MCF 10A (cell line): ENCODE results near the gene SLC50A1. TPM values are rescaled to one million over a fixed set of nuclear protein-coding genes. Genes with fewer than 3 reads are reported as not detected.
A peak's percentile ranks its signal among the peaks of the same experiment; 100 is the strongest.

Experiments used
- BruUV-seq: library from RNA; stranded (reverse); fragments of 400-500 nt; replicated peaks from 2 replicates; lab custom pipeline; 2021; lab: Mats Ljungman, UMichigan
- CTCF ChIA-PET: fragments of 300-600 bp; sonication (Branson Sonifier 250); formaldehyde crosslinking; extraction: SDS; loops from one replicate; lab custom pipeline; 2021; ENCODE audit warnings: antibody characterized with exemption, inconsistent platforms; lab: Yijun Ruan, JAX
- POLR2A ChIA-PET: fragments of 300-600, 350-650 bp; sonication (Branson Sonifier 250); formaldehyde crosslinking; extraction: SDS; loops from one replicate; lab custom pipeline; 2020; ENCODE audit warnings: antibody characterized with exemption, inconsistent platforms; lab: Yijun Ruan, JAX
- DNase-seq: peaks from one replicate; pipeline ENCODE4 v3.0.0-alpha.2; 2018; ENCODE audit not compliant: unreplicated experiment
- H3K27ac Mint-ChIP-seq: one replicate; pipeline ENCODE4 v1.8.0; 2022; ENCODE audit warnings: mild to moderate bottlenecking, low read depth, mixed read lengths; ENCODE audit not compliant: unreplicated experiment
- H3K27me3 Mint-ChIP-seq: one replicate; pipeline ENCODE4 v1.8.0; 2022; ENCODE audit warnings: mixed read lengths; ENCODE audit not compliant: insufficient read depth, unreplicated experiment
- H3K36me3 Mint-ChIP-seq: one replicate; pipeline ENCODE4 v1.8.0; 2022; ENCODE audit warnings: mild to moderate bottlenecking, moderate library complexity, mixed read lengths; ENCODE audit not compliant: insufficient read depth, unreplicated experiment
- H3K4me1 Mint-ChIP-seq: one replicate; pipeline ENCODE4 v1.8.0; 2022; ENCODE audit warnings: mixed read lengths; ENCODE audit not compliant: insufficient read depth, unreplicated experiment
- H3K4me3 Mint-ChIP-seq: one replicate; pipeline ENCODE4 v1.8.0; 2022; ENCODE audit warnings: mild to moderate bottlenecking, moderate library complexity, mixed read lengths; ENCODE audit not compliant: unreplicated experiment
- H3K9me3 Mint-ChIP-seq: one replicate; pipeline ENCODE4 v1.8.0; 2022; ENCODE audit warnings: mixed read lengths; ENCODE audit not compliant: unreplicated experiment
- CTCF ChIP-seq: fragments of 200-600 bp; IDR thresholded peaks from one replicate; pipeline ENCODE4 v1.8.0; 2022; ENCODE audit warnings: antibody characterized with exemption, mild to moderate bottlenecking; ENCODE audit not compliant: unreplicated experiment
- intact Hi-C: fragments of 100-400 bp; cut with micrococcal nuclease; formaldehyde crosslinking; loops from 2 replicates; pipeline ENCODE4 v1.14.1; 2022
- total RNA-seq: library from RNA; stranded (reverse); gene quantifications from 2 replicates; pipeline ENCODE4 v1.2.3, GENCODE V29; 2022

SLC50A1 gene
- total RNA-seq, 1 experiment from 2014 or later, result 91.2 TPM

DNA sequence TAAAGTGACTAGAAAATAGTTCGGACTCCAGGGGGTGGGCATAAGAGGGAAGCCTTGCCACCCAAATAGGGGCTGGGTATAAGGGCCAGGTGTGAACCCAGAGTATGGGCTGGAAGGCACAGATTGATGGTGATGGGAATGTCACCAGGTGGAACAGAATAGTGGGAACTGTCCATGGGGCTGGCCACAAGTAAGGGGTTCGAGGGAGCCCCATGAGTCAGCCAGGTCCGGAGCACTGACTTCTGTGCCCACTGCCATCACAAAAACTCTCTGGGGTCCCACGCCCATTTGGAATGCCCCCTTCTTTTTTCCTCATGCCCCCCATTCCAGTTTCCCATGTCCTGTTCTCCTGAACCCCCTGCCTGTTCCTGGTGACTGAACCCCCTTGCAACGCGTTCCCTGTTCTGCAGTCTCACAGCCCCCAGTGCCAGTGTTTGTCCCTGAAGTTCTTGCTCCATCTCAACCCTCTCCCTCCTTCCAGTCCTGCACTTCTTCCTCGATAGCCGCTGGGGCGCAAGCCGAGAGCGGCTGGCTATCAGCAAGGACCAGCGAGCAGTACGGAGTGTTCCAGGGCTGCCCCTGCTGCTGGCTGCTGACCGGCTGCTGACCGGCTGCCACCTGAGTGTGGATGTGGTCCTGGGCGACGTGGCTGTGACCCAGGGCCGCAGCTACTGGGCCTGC is 45.9 kb downstream of the SLC50A1 start:
- Mint-ChIP-seq H3K9me3 (no peaks in the 10 kb centered on the region), H3K27me3 (no peaks in the 10 kb centered on the region), H3K4me1 (peaks cover 19% of the 10 kb centered on the region), H3K27ac (no peak overlapping the region), H3K36me3 (peaks cover 12% of the 10 kb centered on the region), H3K4me3 (no peak overlapping the region)
- ChIA-PET POLR2A (interaction anchor here (1.1 to 15.7 kb wide), 2 partner anchors 13 to 25 kb away, joined by 3 to 215 read pairs; no protein-coding TSS in a partner anchor), CTCF (interaction anchor here (0.6 to 2.4 kb wide), 5 partner anchors 9 to 90 kb away, joined by 3 to 16 read pairs (median 4); partner anchors contain the start of gene KRTCAP2)
- TF ChIP-seq CTCF, result no peak
- no TSS peak for BruUV-seq
- intact Hi-C loops, result no loop called here
- no peak for DNase-seq

GRCh38 chr1:155182052-155182550 is 46.4 kb downstream of the SLC50A1 start:
- no peak overlapping the region for H3K4me3 Mint-ChIP-seq
- CTCF ChIA-PET, result interaction anchor here (0.6 to 1.7 kb wide), 3 partner anchors 10 to 40 kb away, joined by 3 to 6 read pairs (median 3); partner anchors contain the start of gene KRTCAP2
- TF ChIP-seq CTCF, result no peak
- H3K27me3 Mint-ChIP-seq, result no peaks in the 10 kb centered on the region
- H3K27ac Mint-ChIP-seq, result no peak overlapping the region
- DNase-seq, result no peak
- H3K4me1 Mint-ChIP-seq, result peaks cover 18% of the 10 kb centered on the region
- H3K9me3 Mint-ChIP-seq, result no peaks in the 10 kb centered on the region
- peaks cover 18% of the 10 kb centered on the region for H3K36me3 Mint-ChIP-seq
- POLR2A ChIA-PET, result interaction anchor here (1.0 to 15.7 kb wide), 3 partner anchors 10 to 48 kb away, joined by 3 to 215 read pairs (median 4); partner anchors contain the start of gene KRTCAP2
- intact Hi-C loops, result no loop called here
- BruUV-seq, result no TSS peak

DNA sequence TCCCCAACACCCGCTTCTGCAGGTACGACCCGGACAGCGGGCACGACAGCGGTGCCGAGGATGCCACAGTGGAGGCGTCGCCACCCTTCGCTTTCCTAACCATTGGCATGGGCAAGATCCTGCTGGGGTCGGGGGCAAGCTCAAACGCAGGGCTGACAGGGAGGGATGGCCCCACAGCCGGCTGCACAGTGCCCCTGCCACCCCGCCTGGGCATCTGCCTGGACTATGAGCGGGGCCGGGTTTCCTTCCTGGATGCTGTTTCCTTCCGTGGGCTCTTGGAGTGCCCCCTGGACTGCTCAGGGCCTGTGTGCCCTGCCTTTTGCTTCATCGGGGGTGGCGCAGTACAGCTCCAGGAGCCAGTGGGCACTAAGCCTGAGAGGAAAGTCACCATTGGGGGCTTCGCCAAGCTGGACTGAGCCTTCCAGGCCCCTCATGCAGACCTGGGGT is 48.1 kb downstream of the SLC50A1 start:
- Mint-ChIP-seq H3K4me1 (peaks cover 21% of the 10 kb centered on the region), H3K9me3 (no peaks in the 10 kb centered on the region), H3K4me3 (no peak overlapping the region), H3K27me3 (no peaks in the 10 kb centered on the region), H3K27ac (peak overlapping the region; percentile 4), H3K36me3 (peaks cover 33% of the 10 kb centered on the region)
- DNase-seq, result no peak
- no peak for TF ChIP-seq CTCF
- no TSS peak for BruUV-seq
- intact Hi-C loops, result no loop called here
- ChIA-PET CTCF (interaction anchor here (0.8 to 2.0 kb wide), 5 partner anchors 9 to 91 kb away, joined by 3 to 17 read pairs (median 6); partner anchors contain the start of gene KRTCAP2), POLR2A (interaction anchor here (0.6 to 15.7 kb wide), 5 partner anchors 11 to 219 kb away, joined by 3 to 215 read pairs (median 3); partner anchors contain the start of gene KRTCAP2)

DNA sequence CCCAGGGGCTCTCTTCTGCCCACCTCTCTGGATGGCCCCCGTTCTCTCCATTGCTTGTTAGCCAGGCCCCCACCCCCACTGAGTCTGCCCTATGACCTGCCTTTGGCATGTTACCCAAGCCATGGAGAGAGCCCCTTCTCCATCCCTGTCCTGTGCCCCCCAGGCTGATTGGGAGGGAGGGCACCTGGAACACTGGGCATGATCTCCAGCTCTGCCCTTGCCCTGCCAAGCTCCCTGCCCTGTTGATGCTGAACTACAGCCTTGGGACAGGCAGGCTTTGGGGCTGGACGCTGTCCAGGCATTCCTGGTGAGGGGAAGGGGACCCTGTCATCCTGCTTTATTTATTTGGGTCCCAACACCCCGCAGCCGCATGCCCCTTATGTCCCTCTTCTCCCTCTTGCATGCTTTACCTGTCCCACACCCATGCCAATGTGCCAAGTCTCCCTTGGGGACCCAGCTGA is 48.7 kb downstream of the SLC50A1 start:
- peaks cover 33% of the 10 kb centered on the region for H3K36me3 Mint-ChIP-seq
- ChIA-PET CTCF (interaction anchor here (0.8 to 2.7 kb wide), 7 partner anchors 7 to 92 kb away, joined by 3 to 18 read pairs (median 12); partner anchors contain the start of gene KRTCAP2), POLR2A (interaction anchor here (0.6 to 15.7 kb wide), 5 partner anchors 10 to 146 kb away, joined by 3 to 215 read pairs (median 4); partner anchors contain the start of gene KRTCAP2)
- BruUV-seq, result no TSS peak
- H3K9me3 Mint-ChIP-seq, result no peaks in the 10 kb centered on the region
- no peaks in the 10 kb centered on the region for H3K27me3 Mint-ChIP-seq
- no peak overlapping the region for H3K4me3 Mint-ChIP-seq
- H3K4me1 Mint-ChIP-seq, result peaks cover 21% of the 10 kb centered on the region
- no peak overlapping the region for H3K27ac Mint-ChIP-seq
- no peak for TF ChIP-seq CTCF
- intact Hi-C loops, result no loop called here
- DNase-seq, result no peak
